Trophoblast cell (in vitro differentiated cells and primary cell): ENCODE data around the gene FAM107B.
A peak's percentile ranks its signal among the peaks of the same experiment; 100 is the strongest.

Experiments used
- DNase-seq, 2 donors: peaks; one replicate each; pipeline ENCODE4 v3.0.0-alpha.2; 2016
- H2AFZ ChIP-seq: 2 replicates; pipeline ENCODE4 v1.6.1; 2013; ENCODE audit warnings: low read length, moderate library complexity, mild to moderate bottlenecking; ENCODE audit not compliant: insufficient read depth, poor library complexity
- H2AK5ac ChIP-seq: 2 replicates; pipeline ENCODE4 v1.6.1; 2013; ENCODE audit warnings: mild to moderate bottlenecking, low read length
- H2BK120ac ChIP-seq: 2 replicates; pipeline ENCODE4 v1.6.1; 2013; ENCODE audit warnings: low read length, mild to moderate bottlenecking, moderate library complexity; ENCODE audit not compliant: insufficient read depth, poor library complexity
- H2BK12ac ChIP-seq: 2 replicates; pipeline ENCODE4 v1.6.1; 2013; ENCODE audit warnings: mild to moderate bottlenecking, low read length, moderate library complexity
- H2BK5ac ChIP-seq: 2 replicates; pipeline ENCODE4 v1.6.1; 2013; ENCODE audit warnings: low read length, low read depth, moderate library complexity, mild to moderate bottlenecking; ENCODE audit not compliant: poor library complexity
- H3K14ac ChIP-seq: 2 replicates; pipeline ENCODE4 v1.6.1; 2013; ENCODE audit warnings: mild to moderate bottlenecking, low read length
- H3K18ac ChIP-seq: 2 replicates; pipeline ENCODE4 v1.6.1; 2013; ENCODE audit warnings: mild to moderate bottlenecking, low read length
- H3K23ac ChIP-seq: 2 replicates; pipeline ENCODE4 v1.6.1; 2013; ENCODE audit warnings: low read length
- H3K27ac ChIP-seq: 2 replicates; pipeline ENCODE4 v1.5.1; 2013; ENCODE audit warnings: low read depth, mild to moderate bottlenecking, inconsistent platforms, low read length, moderate library complexity
- H3K27me3 ChIP-seq: 2 replicates; pipeline ENCODE4 v1.6.1; 2013; ENCODE audit warnings: inconsistent platforms, mild to moderate bottlenecking, low read length, moderate library complexity; ENCODE audit not compliant: insufficient read depth
- H3K36me3 ChIP-seq, 2 experiments: 1 replicate in 1 of 2; 2 replicates in 1 of 2; pipeline ENCODE4 v1.6.1; 2013; ENCODE audit warnings: low read length in 2 of 2, mild to moderate bottlenecking in 2 of 2, moderate library complexity in 1 of 2; ENCODE audit not compliant: insufficient read depth in 2 of 2, control insufficient read depth in 1 of 2
- H3K4ac ChIP-seq: 2 replicates; pipeline ENCODE4 v1.6.1; 2013; ENCODE audit warnings: low read depth, mild to moderate bottlenecking, low read length, moderate library complexity
- H3K4me1 ChIP-seq, 2 experiments: 1 replicate in 1 of 2; 2 replicates in 1 of 2; pipeline ENCODE4 v1.6.1; 2013; ENCODE audit warnings: low read length in 2 of 2, mild to moderate bottlenecking in 2 of 2, moderate library complexity in 1 of 2; ENCODE audit not compliant: insufficient read depth in 2 of 2, control insufficient read depth in 1 of 2
- H3K4me2 ChIP-seq: 2 replicates; pipeline ENCODE4 v1.6.1; 2013; ENCODE audit warnings: inconsistent platforms, mild to moderate bottlenecking, low read length, moderate library complexity
- H3K4me3 ChIP-seq: 2 replicates; pipeline ENCODE4 v1.5.1; 2013; ENCODE audit warnings: mild to moderate bottlenecking, low read depth, low read length, inconsistent platforms
- H3K79me1 ChIP-seq: one replicate; pipeline ENCODE4 v1.6.1; 2013; ENCODE audit warnings: low read length
- H3K79me2 ChIP-seq: 2 replicates; pipeline ENCODE4 v1.6.1; 2013; ENCODE audit warnings: low read length, mild to moderate bottlenecking; ENCODE audit not compliant: control insufficient read depth, insufficient read depth, poor library complexity
- H3K9ac ChIP-seq: 2 replicates; pipeline ENCODE4 v1.6.1; 2013; ENCODE audit warnings: mild to moderate bottlenecking, low read length
- H3K9me3 ChIP-seq: 2 replicates; pipeline ENCODE4 v1.6.1; 2013; ENCODE audit warnings: low read depth, mild to moderate bottlenecking, control low read depth, inconsistent platforms, low read length; ENCODE audit not compliant: insufficient read depth
- H4K12ac ChIP-seq: 2 replicates; pipeline ENCODE4 v1.6.1; 2013; ENCODE audit warnings: low read depth, mild to moderate bottlenecking, low read length, moderate library complexity
- H4K8ac ChIP-seq: 2 replicates; pipeline ENCODE4 v1.6.1; 2013; ENCODE audit warnings: low read depth, mild to moderate bottlenecking, low read length, moderate library complexity
- H4K91ac ChIP-seq: one replicate; pipeline ENCODE4 v1.6.1; 2013; ENCODE audit warnings: low read depth, mild to moderate bottlenecking, low read length, moderate library complexity
- WGBS: extraction: QIAGEN DNeasy Blood & Tissue Kit; methylation state at CpG from one replicate; pipeline ENCODE4 v1.1.7; 2013; ENCODE audit warnings: missing lambda C conversion rate; ENCODE audit not compliant: insufficient read length, insufficient coverage; ENCODE audit errors: extremely low coverage; 5-methylcytosine and 5-hydroxymethylcytosine counted together

FAM107B gene

DNA sequence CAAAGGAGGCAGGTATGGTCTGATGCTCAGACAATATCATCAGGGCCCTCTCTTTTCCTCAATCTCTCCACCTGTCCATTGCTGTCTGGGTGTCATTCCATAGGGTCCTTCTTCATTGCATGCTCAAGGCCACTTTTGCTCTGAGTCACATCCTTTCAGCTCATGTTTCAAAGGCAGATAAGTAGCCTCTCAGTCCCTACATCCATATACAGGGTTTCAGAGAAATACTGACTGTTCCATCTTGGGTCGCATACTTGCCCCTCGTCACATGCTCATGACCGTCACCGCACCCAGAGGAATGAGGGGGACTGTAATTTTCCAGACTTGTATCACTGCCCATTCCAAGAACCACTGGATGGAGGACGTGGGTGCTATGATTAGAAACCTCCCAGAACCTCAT is 93.4 kb downstream of the FAM107B start:
- no peaks in the 10 kb centered on the region for H3K9me3 ChIP-seq
- H2BK5ac ChIP-seq, result no peak overlapping the region
- no peak overlapping the region for H2BK120ac ChIP-seq
- H3K79me1 ChIP-seq, result no peaks in the 10 kb centered on the region
- no peak for DNase-seq
- no peak overlapping the region for H3K4ac ChIP-seq
- no peak overlapping the region for H3K23ac ChIP-seq
- no peak overlapping the region for H3K14ac ChIP-seq
- H4K8ac ChIP-seq, result no peak overlapping the region
- H4K12ac ChIP-seq, result no peak overlapping the region
- no peaks in the 10 kb centered on the region for H3K4me1 ChIP-seq
- no peak overlapping the region for H3K4me2 ChIP-seq
- H3K27me3 ChIP-seq, result no peaks in the 10 kb centered on the region
- no peak overlapping the region for H3K4me3 ChIP-seq
- no peak overlapping the region for H2BK12ac ChIP-seq
- no peak overlapping the region for H3K27ac ChIP-seq
- no peak overlapping the region for H4K91ac ChIP-seq
- H2AK5ac ChIP-seq, result no peak overlapping the region
- no CpG with 5 or more reads among the region's 5 CpGs for WGBS
- no peak overlapping the region for H2AFZ ChIP-seq
- no peak overlapping the region for H3K18ac ChIP-seq
- H3K79me2 ChIP-seq, result no peaks in the 10 kb centered on the region
- H3K36me3 ChIP-seq, result no peaks in the 10 kb centered on the region
- H3K9ac ChIP-seq, result no peak overlapping the region

DNA sequence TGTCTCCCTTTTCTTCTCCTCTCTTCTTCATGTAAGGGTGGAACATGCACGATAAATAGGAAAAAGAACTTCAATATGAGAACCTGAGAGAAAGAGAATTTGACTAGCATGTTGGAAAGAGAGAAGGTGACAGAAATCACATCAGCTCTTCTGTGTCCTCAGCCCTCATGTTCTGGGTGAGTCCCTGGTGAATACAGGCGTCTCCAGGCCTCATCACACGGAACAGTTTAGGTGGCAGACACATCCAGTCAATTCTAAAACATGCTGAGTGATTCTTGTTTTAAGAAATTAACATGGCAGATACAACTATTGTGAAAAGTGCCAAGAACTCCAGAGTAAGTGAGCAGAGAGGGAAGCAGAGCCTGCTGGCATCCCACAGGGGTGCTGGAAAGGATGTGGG is 96.1 kb downstream of the FAM107B start:
- no peak overlapping the region for H4K91ac ChIP-seq
- no peak for DNase-seq
- H3K9ac ChIP-seq, result no peak overlapping the region
- no peaks in the 10 kb centered on the region for H3K36me3 ChIP-seq
- no CpG with 5 or more reads among the region's 3 CpGs for WGBS
- no peak overlapping the region for H2BK120ac ChIP-seq
- no peak overlapping the region for H2AFZ ChIP-seq
- no peak overlapping the region for H3K18ac ChIP-seq
- H4K8ac ChIP-seq, result no peak overlapping the region
- H2BK12ac ChIP-seq, result no peak overlapping the region
- no peak overlapping the region for H2AK5ac ChIP-seq
- no peak overlapping the region for H3K27ac ChIP-seq
- H3K4me3 ChIP-seq, result no peak overlapping the region
- H3K4me2 ChIP-seq, result no peak overlapping the region
- no peak overlapping the region for H3K14ac ChIP-seq
- H3K4me1 ChIP-seq, result peaks cover 3 to 4% of the 10 kb centered on the region in 2 experiments
- H3K79me1 ChIP-seq, result peaks cover 2% of the 10 kb centered on the region
- H3K27me3 ChIP-seq, result no peaks in the 10 kb centered on the region
- no peak overlapping the region for H3K23ac ChIP-seq
- no peak overlapping the region for H3K4ac ChIP-seq
- H2BK5ac ChIP-seq, result no peak overlapping the region
- no peak overlapping the region for H4K12ac ChIP-seq
- no peaks in the 10 kb centered on the region for H3K79me2 ChIP-seq
- H3K9me3 ChIP-seq, result no peaks in the 10 kb centered on the region

DNA sequence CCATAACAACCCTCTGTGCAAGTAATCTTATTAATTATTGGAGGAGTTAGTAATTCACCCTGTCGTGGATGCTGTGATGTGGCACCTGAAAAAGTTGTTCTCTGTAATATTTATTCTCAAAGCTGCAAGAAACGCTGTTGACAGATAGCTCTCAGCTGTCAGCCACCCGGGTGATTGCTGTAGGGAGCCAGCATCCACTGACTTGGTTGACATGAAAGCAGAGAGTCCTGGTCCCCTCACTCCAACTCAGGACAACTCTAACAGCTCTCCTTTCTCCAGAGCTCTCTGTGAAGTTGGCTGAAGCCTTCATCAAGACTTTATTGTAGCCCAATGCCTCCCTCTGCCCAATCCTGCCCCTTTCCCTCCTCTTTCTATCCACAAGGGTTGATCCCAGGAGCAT is 98.0 kb downstream of the FAM107B start:
- no peak overlapping the region for H3K14ac ChIP-seq
- H3K79me1 ChIP-seq, result peaks cover 3% of the 10 kb centered on the region
- H2AFZ ChIP-seq, result no peak overlapping the region
- no peak overlapping the region for H2BK5ac ChIP-seq
- H2BK12ac ChIP-seq, result peak overlapping the region; percentile 30
- no peak overlapping the region for H4K12ac ChIP-seq
- H3K36me3 ChIP-seq, result no peaks in the 10 kb centered on the region
- no peak overlapping the region for H3K23ac ChIP-seq
- no peak overlapping the region for H4K91ac ChIP-seq
- no peak overlapping the region for H3K18ac ChIP-seq
- no peak overlapping the region for H2AK5ac ChIP-seq
- no peaks in the 10 kb centered on the region for H3K27me3 ChIP-seq
- DNase-seq, result no peak
- no peak overlapping the region for H3K4me2 ChIP-seq
- H3K79me2 ChIP-seq, result no peaks in the 10 kb centered on the region
- no peak overlapping the region for H2BK120ac ChIP-seq
- no peak overlapping the region for H3K9ac ChIP-seq
- no peak overlapping the region for H3K27ac ChIP-seq
- no peak overlapping the region for H4K8ac ChIP-seq
- peaks cover 3 to 4% of the 10 kb centered on the region in 2 experiments for H3K4me1 ChIP-seq
- no peak overlapping the region for H3K4me3 ChIP-seq
- WGBS, result no CpG with 5 or more reads among the region's 3 CpGs
- no peak overlapping the region for H3K4ac ChIP-seq
- H3K9me3 ChIP-seq, result no peaks in the 10 kb centered on the region

DNA sequence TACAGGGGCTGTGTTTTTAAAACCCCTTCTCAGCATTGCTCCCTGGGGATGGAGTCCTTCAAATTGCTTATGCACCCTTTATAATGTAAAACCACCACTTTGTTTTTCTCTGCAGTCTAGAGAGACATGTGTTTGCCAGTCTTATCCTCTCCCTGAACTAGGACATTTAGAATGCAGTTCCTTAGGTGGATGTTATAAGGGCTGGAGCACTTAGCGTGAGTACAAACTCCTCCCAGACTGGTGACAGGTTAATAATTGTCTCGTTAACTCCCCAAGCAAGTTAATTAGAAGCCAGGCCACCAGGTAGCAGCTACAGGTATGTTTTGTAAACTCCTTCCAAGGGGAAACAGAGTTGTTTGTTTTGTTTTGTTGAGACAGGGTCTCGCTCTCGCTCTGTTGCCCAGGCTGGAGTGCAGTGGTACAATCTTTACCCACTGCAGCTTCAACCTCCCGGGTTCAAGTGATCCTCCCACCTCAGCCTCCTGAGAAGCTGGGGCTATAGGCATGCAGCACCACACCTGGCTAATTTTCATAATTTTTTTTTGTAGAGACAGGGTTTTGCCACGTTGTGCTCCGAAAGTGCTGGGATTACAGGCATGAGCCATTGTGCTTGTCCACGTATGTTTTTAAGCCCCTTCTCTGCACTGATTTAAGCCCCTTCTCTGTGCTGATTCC is 100.2 kb downstream of the FAM107B start:
- Histone ChIP-seq H4K8ac (no peak overlapping the region), H3K9me3 (no peaks in the 10 kb centered on the region), H3K4me1 (peaks cover 5 to 11% of the 10 kb centered on the region in 2 experiments), H3K4me2 (no peak overlapping the region), H2BK5ac (no peak overlapping the region), H3K23ac (no peak overlapping the region), H3K4ac (no peak overlapping the region), H4K91ac (peak overlapping the region; percentile 17), H3K27ac (no peak overlapping the region), H3K79me1 (peaks cover 3% of the 10 kb centered on the region), H3K79me2 (no peaks in the 10 kb centered on the region), H2AK5ac (no peak overlapping the region), H3K9ac (no peak overlapping the region), H3K18ac (no peak overlapping the region), H2BK12ac (no peak overlapping the region), H3K27me3 (no peaks in the 10 kb centered on the region), H3K14ac (no peak overlapping the region), H3K36me3 (no peaks in the 10 kb centered on the region), H3K4me3 (no peak overlapping the region), H2AFZ (no peak overlapping the region), H4K12ac (no peak overlapping the region), H2BK120ac (no peak overlapping the region)
- DNase-seq, result no peak
- no CpG with 5 or more reads among the region's 8 CpGs for WGBS
